ENCODE results near the gene RFX4.

Gene RFX4

GRCh38 chr12:106764220-106764619, 181.4 kb downstream of the RFX4 start:
- Histone ChIP-seq H3K9ac (ENCODE audit: low read length) (no peak overlapping the region), H3K4me2 (ENCODE audit: low read length, poor library complexity, severe bottlenecking) (no peak overlapping the region), H2BK120ac (ENCODE audit: low read depth, low read length) (no peak overlapping the region), H3K14ac (ENCODE audit: low read length in 2 of 2) (no peak overlapping the region), H2BK12ac (ENCODE audit: low read length in 2 of 2) (no peak overlapping the region), H3K4ac (ENCODE audit: low read depth in 1 of 2, low read length in 2 of 2) (no peak overlapping the region), H2AFZ (ENCODE audit: low read depth, low read length) (no peak overlapping the region), H3K27ac (ENCODE audit: low read length, poor library complexity, severe bottlenecking) (no peak overlapping the region), H2BK15ac (ENCODE audit: low read depth, poor library complexity, severe bottlenecking) (no peak overlapping the region), H2BK5ac (ENCODE audit: low read depth, low read length, poor library complexity, severe bottlenecking) (no peak overlapping the region), H3K23ac (ENCODE audit: low read length in 2 of 2) (no peak overlapping the region), H3K27me3 (ENCODE audit: control insufficient read depth in 1 of 2, insufficient read depth in 1 of 2, low read length in 2 of 2) (peaks cover 0 to 10% of the 10 kb centered on the region in 2 experiments), H4K8ac (ENCODE audit: low read length) (no peak overlapping the region), H3K36me3 (ENCODE audit: control insufficient read depth in 1 of 2, insufficient read depth in 2 of 2, low read depth in 1 of 2, low read length in 2 of 2) (no peaks in the 10 kb centered on the region), H3K4me1 (ENCODE audit: control insufficient read depth, insufficient read depth, low read depth, low read length) (peaks cover 9% of the 10 kb centered on the region), H3K79me1 (replicated peaks; ENCODE audit: low read length, poor library complexity, severe bottlenecking) (no peaks in the 10 kb centered on the region), H3K4me3 (ENCODE audit: insufficient read depth in 1 of 2, low read depth in 1 of 2, low read length in 2 of 2) (no peak overlapping the region), H3K9me3 (ENCODE audit: control insufficient read depth, low read length) (no peaks in the 10 kb centered on the region), H2AK5ac (ENCODE audit: low read length, severe bottlenecking) (no peak overlapping the region), H3K18ac (ENCODE audit: low read depth in 1 of 2, low read length in 2 of 2) (no peak overlapping the region), H4K91ac (ENCODE audit: low read length) (no peak overlapping the region)
- no peak for DNase-seq

- no peaks in the 10 kb centered on the region for H3K9me3 ChIP-seq (ENCODE audit: control insufficient read depth, low read length)
- H2BK120ac ChIP-seq (ENCODE audit: low read depth, low read length), result no peak overlapping the region
- no peak overlapping the region for H3K4me2 ChIP-seq (ENCODE audit: low read length, poor library complexity, severe bottlenecking)
- no peak overlapping the region for H3K4me3 ChIP-seq (ENCODE audit: insufficient read depth in 1 of 2, low read depth in 1 of 2, low read length in 2 of 2)
- H3K4me1 ChIP-seq (ENCODE audit: control insufficient read depth, insufficient read depth, low read depth, low read length), result peaks cover 9% of the 10 kb centered on the region
- no peak overlapping the region for H2BK5ac ChIP-seq (ENCODE audit: low read depth, low read length, poor library complexity, severe bottlenecking)
- H3K27me3 ChIP-seq (ENCODE audit: control insufficient read depth in 1 of 2, insufficient read depth in 1 of 2, low read length in 2 of 2), result peaks cover 0 to 10% of the 10 kb centered on the region in 2 experiments
- H3K36me3 ChIP-seq (ENCODE audit: control insufficient read depth in 1 of 2, insufficient read depth in 2 of 2, low read depth in 1 of 2, low read length in 2 of 2), result no peaks in the 10 kb centered on the region
- no peak overlapping the region for H3K18ac ChIP-seq (ENCODE audit: low read depth in 1 of 2, low read length in 2 of 2)
- no peak overlapping the region for H4K91ac ChIP-seq (ENCODE audit: low read length)
- no peak overlapping the region for H2BK12ac ChIP-seq (ENCODE audit: low read length in 2 of 2)
- 94% methylated on average over 3 of the region's 3 CpGs for WGBS
- H3K9ac ChIP-seq (ENCODE audit: low read length), result no peak overlapping the region
- H3K79me1 ChIP-seq (replicated peaks; ENCODE audit: low read length, poor library complexity, severe bottlenecking), result no peaks in the 10 kb centered on the region
- no peak overlapping the region for H3K4ac ChIP-seq (ENCODE audit: low read depth in 1 of 2, low read length in 2 of 2)
- no peak for DNase-seq
- no peak overlapping the region for H3K27ac ChIP-seq (ENCODE audit: low read length, poor library complexity, severe bottlenecking)
- H3K14ac ChIP-seq (ENCODE audit: low read length in 2 of 2), result no peak overlapping the region
- no peak overlapping the region for H2AK5ac ChIP-seq (ENCODE audit: low read length, severe bottlenecking)
- H2BK15ac ChIP-seq (ENCODE audit: low read depth, poor library complexity, severe bottlenecking), result no peak overlapping the region
- H4K8ac ChIP-seq (ENCODE audit: low read length), result no peak overlapping the region
- no peak overlapping the region for H2AFZ ChIP-seq (ENCODE audit: low read depth, low read length)
- no peak overlapping the region for H3K23ac ChIP-seq (ENCODE audit: low read length in 2 of 2)
Measured at GRCh38 chr12:106764738-106765137, 181.9 kb downstream of the RFX4 start.

GRCh38 chr12:106766393-106766826, 183.6 kb downstream of the RFX4 start:
- Histone ChIP-seq H3K27ac (ENCODE audit: low read length, poor library complexity, severe bottlenecking) (no peak overlapping the region), H3K4me3 (ENCODE audit: insufficient read depth in 1 of 2, low read depth in 1 of 2, low read length in 2 of 2) (no peak overlapping the region), H4K91ac (ENCODE audit: low read length) (no peak overlapping the region), H2BK5ac (ENCODE audit: low read depth, low read length, poor library complexity, severe bottlenecking) (no peak overlapping the region), H3K4ac (ENCODE audit: low read depth in 1 of 2, low read length in 2 of 2) (no peak overlapping the region), H2BK15ac (ENCODE audit: low read depth, poor library complexity, severe bottlenecking) (no peak overlapping the region), H3K4me2 (ENCODE audit: low read length, poor library complexity, severe bottlenecking) (no peak overlapping the region), H3K79me1 (replicated peaks; ENCODE audit: low read length, poor library complexity, severe bottlenecking) (no peaks in the 10 kb centered on the region), H3K27me3 (ENCODE audit: control insufficient read depth in 1 of 2, insufficient read depth in 1 of 2, low read length in 2 of 2) (peaks cover 0 to 10% of the 10 kb centered on the region in 2 experiments), H2AK5ac (ENCODE audit: low read length, severe bottlenecking) (no peak overlapping the region), H3K14ac (ENCODE audit: low read length in 2 of 2) (no peak overlapping the region), H2BK12ac (ENCODE audit: low read length in 2 of 2) (no peak overlapping the region), H3K18ac (ENCODE audit: low read depth in 1 of 2, low read length in 2 of 2) (no peak overlapping the region), H3K9me3 (ENCODE audit: control insufficient read depth, low read length) (no peaks in the 10 kb centered on the region), H3K4me1 (ENCODE audit: control insufficient read depth, insufficient read depth, low read depth, low read length) (peaks cover 10% of the 10 kb centered on the region), H3K9ac (ENCODE audit: low read length) (no peak overlapping the region), H2AFZ (ENCODE audit: low read depth, low read length) (no peak overlapping the region), H3K36me3 (ENCODE audit: control insufficient read depth in 1 of 2, insufficient read depth in 2 of 2, low read depth in 1 of 2, low read length in 2 of 2) (no peaks in the 10 kb centered on the region), H4K8ac (ENCODE audit: low read length) (no peak overlapping the region), H2BK120ac (ENCODE audit: low read depth, low read length) (no peak overlapping the region), H3K23ac (ENCODE audit: low read length in 2 of 2) (no peak overlapping the region)
- WGBS, result 97% methylated on average over 2 of the region's 8 CpGs
- DNase-seq, result peak; percentile 22

GRCh38 chr12:106767206-106767605, 184.4 kb downstream of the RFX4 start:
- Histone ChIP-seq H3K9me3 (ENCODE audit: control insufficient read depth, low read length) (no peaks in the 10 kb centered on the region), H4K91ac (ENCODE audit: low read length) (no peak overlapping the region), H3K23ac (ENCODE audit: low read length in 2 of 2) (no peak overlapping the region), H3K27ac (ENCODE audit: low read length, poor library complexity, severe bottlenecking) (peak overlapping the region; percentile 88), H3K36me3 (ENCODE audit: control insufficient read depth in 1 of 2, insufficient read depth in 2 of 2, low read depth in 1 of 2, low read length in 2 of 2) (no peaks in the 10 kb centered on the region), H3K4me3 (ENCODE audit: insufficient read depth in 1 of 2, low read depth in 1 of 2, low read length in 2 of 2) (no peak overlapping the region), H4K8ac (ENCODE audit: low read length) (no peak overlapping the region), H3K9ac (ENCODE audit: low read length) (no peak overlapping the region), H3K79me1 (replicated peaks; ENCODE audit: low read length, poor library complexity, severe bottlenecking) (no peaks in the 10 kb centered on the region), H3K4me2 (ENCODE audit: low read length, poor library complexity, severe bottlenecking) (no peak overlapping the region), H2BK5ac (ENCODE audit: low read depth, low read length, poor library complexity, severe bottlenecking) (no peak overlapping the region), H3K27me3 (ENCODE audit: control insufficient read depth in 1 of 2, insufficient read depth in 1 of 2, low read length in 2 of 2) (peaks cover 0 to 10% of the 10 kb centered on the region in 2 experiments), H3K4ac (ENCODE audit: low read depth in 1 of 2, low read length in 2 of 2) (peak overlapping the region in 1 of 2 experiments; percentile 45), H2BK12ac (ENCODE audit: low read length in 2 of 2) (peak overlapping the region in 1 of 2 experiments; percentile 23), H2AFZ (ENCODE audit: low read depth, low read length) (peak overlapping the region; percentile 36), H2BK120ac (ENCODE audit: low read depth, low read length) (no peak overlapping the region), H2BK15ac (ENCODE audit: low read depth, poor library complexity, severe bottlenecking) (no peak overlapping the region), H3K18ac (ENCODE audit: low read depth in 1 of 2, low read length in 2 of 2) (no peak overlapping the region), H2AK5ac (ENCODE audit: low read length, severe bottlenecking) (peak overlapping the region; percentile 2), H3K4me1 (ENCODE audit: control insufficient read depth, insufficient read depth, low read depth, low read length) (peaks cover 10% of the 10 kb centered on the region), H3K14ac (ENCODE audit: low read length in 2 of 2) (peak overlapping the region in 1 of 2 experiments; percentile 28)
- 55% methylated on average over 2 of the region's 2 CpGs for WGBS
- DNase-seq, result no peak

Measured in mesenchymal stem cell (in vitro differentiated cells and primary cell).